ENCODE results near the gene PERM1. TPM values are rescaled to one million over a fixed set of nuclear protein-coding genes. Genes with fewer than 3 reads are reported as not detected.
"Not testable (repeated sequence)": the region's sequence is repeated elsewhere in the genome, so short reads cannot be mapped to it uniquely, and the experiment has no call there.

PERM1 gene
- total and polyA plus RNA-seq, 2 experiments from 2014 or later: 0.77 to 1.0 TPM

- no peaks in the 10 kb centered on the region for H3K36me3 ChIP-seq
- peak overlapping the region; percentile 39 for H3K4me3 ChIP-seq
- peak in 1 of 2 donors; percentile 58 for DNase-seq (ENCODE audit: low read depth in 1 of 2, low spot score in 1 of 2)
- H3K27ac ChIP-seq: no peak overlapping the region
- H3K4me1 ChIP-seq (ENCODE audit: low read depth): no peaks in the 10 kb centered on the region
- TF ChIP-seq CTCF (IDR thresholded peaks at IDR 0.05; ENCODE audit: low read depth, low read length): no peak
- H3K9me3 ChIP-seq (ENCODE audit: low read depth): no peaks in the 10 kb centered on the region
- peaks cover 53% of the 10 kb centered on the region for H3K27me3 ChIP-seq
Observed at GRCh38 chr1:997993-998744, 16.3 kb upstream of the PERM1 start.

GRCh38 chr1:997713-997992 is 15.8 kb upstream of the PERM1 start:
- no peak for DNase-seq (ENCODE audit: low read depth in 1 of 2, low spot score in 1 of 2)
- no peaks in the 10 kb centered on the region for H3K4me1 ChIP-seq (ENCODE audit: low read depth)
- H3K36me3 ChIP-seq: no peaks in the 10 kb centered on the region
- no peaks in the 10 kb centered on the region for H3K9me3 ChIP-seq (ENCODE audit: low read depth)
- H3K4me3 ChIP-seq: no peak overlapping the region
- no peak overlapping the region for H3K27ac ChIP-seq
- peaks cover 55% of the 10 kb centered on the region for H3K27me3 ChIP-seq
- TF ChIP-seq CTCF (IDR thresholded peaks at IDR 0.05; ENCODE audit: low read depth, low read length): no peak

- Histone ChIP-seq H3K4me3 (no peak overlapping the region), H3K9me3 (ENCODE audit: low read depth) (no peaks in the 10 kb centered on the region), H3K27me3 (peaks cover 55% of the 10 kb centered on the region), H3K36me3 (no peaks in the 10 kb centered on the region), H3K4me1 (ENCODE audit: low read depth) (no peaks in the 10 kb centered on the region), H3K27ac (no peak overlapping the region)
- no peak for TF ChIP-seq CTCF (IDR thresholded peaks at IDR 0.05; ENCODE audit: low read depth, low read length)
- DNase-seq (ENCODE audit: low read depth in 1 of 2, low spot score in 1 of 2): no peak
Observed at GRCh38 chr1:996851-997712, 15.2 kb upstream of the PERM1 start.

- TF ChIP-seq CTCF (IDR thresholded peaks at IDR 0.05; ENCODE audit: low read depth, low read length): no peak
- H3K4me1 ChIP-seq (ENCODE audit: low read depth): no peaks in the 10 kb centered on the region
- no peaks in the 10 kb centered on the region for H3K36me3 ChIP-seq
- DNase-seq (ENCODE audit: low read depth in 1 of 2, low spot score in 1 of 2): no peak
- H3K9me3 ChIP-seq (ENCODE audit: low read depth): no peaks in the 10 kb centered on the region
- no peak overlapping the region for H3K4me3 ChIP-seq
- H3K27me3 ChIP-seq: peaks cover 59% of the 10 kb centered on the region
- H3K27ac ChIP-seq: no peak overlapping the region
Observed at GRCh38 chr1:995665-996633, 14.1 kb upstream of the PERM1 start.

GRCh38 chr1:994546-994945 is 12.7 kb upstream of the PERM1 start:
- not testable (repeated sequence) for DNase-seq (ENCODE audit: low read depth in 1 of 2, low spot score in 1 of 2); H3K9me3 ChIP-seq (ENCODE audit: low read depth); H3K4me3 ChIP-seq; H3K36me3 ChIP-seq; H3K4me1 ChIP-seq (ENCODE audit: low read depth); H3K27ac ChIP-seq
- H3K27me3 ChIP-seq: peaks cover 69% of the 10 kb centered on the region
